Osteoblast (primary cell): ENCODE data around the gene C21orf58. TPM values are rescaled to one million over a fixed set of nuclear protein-coding genes. Genes with fewer than 3 reads are reported as not detected.

ENCODE experiments used
- DNase-seq: peaks from one replicate; pipeline ENCODE4 v3.0.0; 2011; ENCODE audit warnings: low spot score, mixed read lengths; ENCODE audit not compliant: insufficient read length; ENCODE audit errors: missing footprints
- H2AFZ ChIP-seq: 2 replicates; pipeline ENCODE4 v1.6.0; 2011; ENCODE audit warnings: mild to moderate bottlenecking, low read length
- H3K27ac ChIP-seq: 2 replicates; pipeline ENCODE4 v1.5.1; 2011; ENCODE audit warnings: mild to moderate bottlenecking, low read depth, low read length, moderate library complexity
- H3K27me3 ChIP-seq: 2 replicates; pipeline ENCODE4 v1.6.0; 2012; ENCODE audit warnings: mild to moderate bottlenecking, control low read depth, inconsistent platforms, low read length, moderate library complexity; ENCODE audit not compliant: insufficient read depth
- H3K36me3 ChIP-seq: 2 replicates; pipeline ENCODE4 v1.5.1; 2011; ENCODE audit warnings: mild to moderate bottlenecking, low read length, control low read depth, moderate library complexity; ENCODE audit not compliant: insufficient read depth
- H3K4me1 ChIP-seq: 2 replicates; pipeline ENCODE4 v1.5.1; 2011; ENCODE audit warnings: mild to moderate bottlenecking, low read length, control low read depth, moderate library complexity; ENCODE audit not compliant: insufficient read depth
- H3K4me2 ChIP-seq: 2 replicates; pipeline ENCODE4 v1.6.0; 2011; ENCODE audit warnings: mild to moderate bottlenecking, low read length; ENCODE audit not compliant: insufficient read depth
- H3K4me3 ChIP-seq: fragments of 200-600 bp; sonication (generic); 3 replicates; pipeline ENCODE4 v1.5.1; 2012; ENCODE audit warnings: mild to moderate bottlenecking, low read length, inconsistent platforms; ENCODE audit not compliant: insufficient read depth
- H3K79me2 ChIP-seq: 2 replicates; pipeline ENCODE4 v1.6.0; 2012; ENCODE audit warnings: mild to moderate bottlenecking, low read length, control low read depth, inconsistent platforms; ENCODE audit not compliant: insufficient read depth
- H3K9me3 ChIP-seq: 2 replicates; pipeline ENCODE4 v1.5.1; 2011; ENCODE audit warnings: low read depth, low read length, control low read depth
- H4K20me1 ChIP-seq: 2 replicates; pipeline ENCODE4 v1.6.0; 2012; ENCODE audit warnings: mild to moderate bottlenecking, low read length, control low read depth; ENCODE audit not compliant: insufficient read depth
- total RNA-seq: library from RNA; depleted of rRNA; stranded (reverse); fragments of >200 nt; gene quantifications from 2 replicates; pipeline ENCODE4 v1.2.3, GENCODE V29; 2012
- TF ChIP-seq, protein P1 (sequence below): IDR thresholded peaks from 2 replicates; pipeline ENCODE4 v1.5.1; 2011; ENCODE audit warnings: mild to moderate bottlenecking, low read depth, low read length, moderate library complexity; ENCODE audit errors: extremely low read depth

Gene C21orf58
- total RNA-seq, 1 donor: 2.2 TPM

DNA sequence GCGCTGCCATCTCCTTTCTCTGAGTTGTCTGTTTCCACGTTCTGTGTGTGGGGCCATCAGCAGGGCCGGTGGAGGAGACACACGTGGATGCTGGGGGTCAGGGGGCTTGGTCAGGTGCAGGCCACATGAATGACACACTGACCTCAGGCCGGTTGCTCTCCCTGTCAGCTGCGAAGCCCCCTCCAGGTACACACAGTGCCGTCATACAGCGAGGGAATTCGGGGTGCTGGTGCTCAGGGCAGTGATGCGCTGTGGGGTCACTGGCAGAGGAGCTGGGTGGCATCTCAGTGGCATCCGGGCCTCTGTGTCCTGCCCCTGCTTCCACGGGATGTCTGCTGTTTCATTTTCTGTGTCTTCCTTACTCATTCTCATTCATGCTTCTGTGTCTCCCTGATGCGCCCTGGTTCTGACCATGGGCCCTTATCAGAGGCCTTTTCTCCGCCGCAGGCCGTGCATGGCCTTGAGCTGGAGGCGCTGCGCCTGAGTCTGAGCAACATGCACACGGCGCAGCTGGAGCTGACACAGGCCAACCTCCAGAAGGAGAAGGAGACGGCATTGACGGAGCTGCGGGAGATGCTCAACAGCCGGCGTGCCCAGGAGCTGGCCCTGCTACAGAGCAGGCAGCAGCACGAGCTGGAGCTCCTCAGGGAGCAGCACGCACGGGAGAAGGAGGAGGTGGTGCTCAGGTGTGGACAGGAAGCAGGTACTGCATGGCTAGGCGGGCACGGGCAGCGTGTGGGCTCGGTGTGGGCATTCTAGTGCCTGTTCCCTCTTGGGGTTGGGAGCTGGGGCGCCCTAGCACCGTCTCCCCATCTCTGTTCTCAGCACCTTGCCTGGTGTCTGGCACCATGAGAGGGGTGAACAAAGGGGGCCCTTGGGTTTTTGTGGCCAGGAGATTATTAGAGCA, 22.9 kb upstream of the C21orf58 start:
- no peaks in the 10 kb centered on the region for H3K27me3 ChIP-seq
- H3K79me2 ChIP-seq: peaks cover 25% of the 10 kb centered on the region
- no peaks in the 10 kb centered on the region for H3K9me3 ChIP-seq
- H3K4me2 ChIP-seq: no peak overlapping the region
- no peak overlapping the region for H2AFZ ChIP-seq
- peaks cover 53% of the 10 kb centered on the region for H3K36me3 ChIP-seq
- peak; percentile 26 for DNase-seq
- H3K4me1 ChIP-seq: peaks cover 5% of the 10 kb centered on the region
- H3K27ac ChIP-seq: no peak overlapping the region
- H3K4me3 ChIP-seq: no peak overlapping the region
- TF ChIP-seq, protein P1, sequence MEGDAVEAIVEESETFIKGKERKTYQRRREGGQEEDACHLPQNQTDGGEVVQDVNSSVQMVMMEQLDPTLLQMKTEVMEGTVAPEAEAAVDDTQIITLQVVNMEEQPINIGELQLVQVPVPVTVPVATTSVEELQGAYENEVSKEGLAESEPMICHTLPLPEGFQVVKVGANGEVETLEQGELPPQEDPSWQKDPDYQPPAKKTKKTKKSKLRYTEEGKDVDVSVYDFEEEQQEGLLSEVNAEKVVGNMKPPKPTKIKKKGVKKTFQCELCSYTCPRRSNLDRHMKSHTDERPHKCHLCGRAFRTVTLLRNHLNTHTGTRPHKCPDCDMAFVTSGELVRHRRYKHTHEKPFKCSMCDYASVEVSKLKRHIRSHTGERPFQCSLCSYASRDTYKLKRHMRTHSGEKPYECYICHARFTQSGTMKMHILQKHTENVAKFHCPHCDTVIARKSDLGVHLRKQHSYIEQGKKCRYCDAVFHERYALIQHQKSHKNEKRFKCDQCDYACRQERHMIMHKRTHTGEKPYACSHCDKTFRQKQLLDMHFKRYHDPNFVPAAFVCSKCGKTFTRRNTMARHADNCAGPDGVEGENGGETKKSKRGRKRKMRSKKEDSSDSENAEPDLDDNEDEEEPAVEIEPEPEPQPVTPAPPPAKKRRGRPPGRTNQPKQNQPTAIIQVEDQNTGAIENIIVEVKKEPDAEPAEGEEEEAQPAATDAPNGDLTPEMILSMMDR: no peak
- peaks cover 4% of the 10 kb centered on the region for H4K20me1 ChIP-seq

DNA sequence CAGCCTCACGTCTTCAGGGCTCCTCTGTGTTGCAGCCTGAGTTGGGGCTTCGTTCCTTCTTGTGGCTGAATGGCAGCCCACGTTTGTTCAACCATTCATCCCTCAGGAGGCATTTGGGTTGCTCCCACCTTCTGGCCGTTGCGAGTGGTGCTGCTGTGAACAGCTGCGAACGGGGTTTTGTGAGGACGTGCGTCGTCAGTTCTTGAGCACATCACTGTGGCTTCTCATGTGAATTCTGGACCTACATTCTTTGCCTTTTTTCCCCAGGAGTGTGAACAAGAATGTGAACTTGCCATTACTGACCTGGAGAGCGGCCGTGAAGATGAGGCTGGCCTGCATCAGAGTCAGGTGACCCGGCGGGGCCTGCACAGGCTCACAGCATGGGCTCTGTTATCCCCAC, 22.2 kb upstream of the C21orf58 start:
- Histone ChIP-seq H4K20me1 (peaks cover 4% of the 10 kb centered on the region), H3K4me3 (no peak overlapping the region), H3K27me3 (no peaks in the 10 kb centered on the region), H3K4me2 (no peak overlapping the region), H2AFZ (no peak overlapping the region), H3K36me3 (peaks cover 46% of the 10 kb centered on the region), H3K79me2 (peaks cover 28% of the 10 kb centered on the region), H3K27ac (no peak overlapping the region), H3K9me3 (no peaks in the 10 kb centered on the region), H3K4me1 (peaks cover 5% of the 10 kb centered on the region)
- TF ChIP-seq, protein P1: no peak
- no peak for DNase-seq

DNA sequence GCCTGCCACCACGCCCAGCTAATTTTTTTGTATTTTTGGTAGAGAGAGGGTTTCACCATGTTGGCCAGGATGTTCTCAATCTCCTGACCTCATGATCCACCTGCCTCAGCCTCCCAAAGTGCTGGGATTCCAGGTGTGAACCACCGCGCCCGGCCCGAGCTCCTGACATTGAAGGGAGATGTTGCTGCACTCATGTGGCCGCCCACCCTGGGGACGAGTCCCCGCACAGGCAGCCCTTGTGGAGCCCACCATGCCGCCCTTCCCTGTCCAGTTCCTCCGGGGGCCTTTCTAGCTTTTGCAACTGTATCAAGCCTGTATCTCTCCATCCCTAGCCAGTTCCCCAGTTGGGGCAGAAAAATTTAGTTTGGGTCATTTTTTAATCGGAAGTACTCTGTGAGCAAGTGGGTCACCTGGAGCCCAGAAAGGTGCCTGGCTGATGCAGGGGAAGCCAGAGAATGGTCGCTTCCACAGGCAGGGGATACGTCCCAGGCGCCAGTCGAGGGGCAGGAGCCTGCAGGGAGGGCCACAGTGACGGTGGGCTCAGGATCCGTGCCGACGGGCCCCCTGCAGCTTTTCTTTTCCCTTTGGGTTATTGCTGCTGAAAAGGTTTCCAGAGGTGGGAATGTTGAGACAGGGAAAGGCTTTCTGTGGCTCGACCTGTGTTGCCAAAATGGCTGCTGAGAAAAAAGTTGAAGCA, 20.7 kb upstream of the C21orf58 start:
- Histone ChIP-seq H3K4me2 (no peak overlapping the region), H3K27ac (no peak overlapping the region), H3K9me3 (no peaks in the 10 kb centered on the region), H4K20me1 (peaks cover 4% of the 10 kb centered on the region), H3K4me3 (no peak overlapping the region), H3K36me3 (peaks cover 41% of the 10 kb centered on the region), H3K27me3 (no peaks in the 10 kb centered on the region), H3K79me2 (peaks cover 36% of the 10 kb centered on the region), H3K4me1 (peaks cover 5% of the 10 kb centered on the region), H2AFZ (no peak overlapping the region)
- peak; percentile 18 for DNase-seq
- TF ChIP-seq, protein P1: no peak

DNA sequence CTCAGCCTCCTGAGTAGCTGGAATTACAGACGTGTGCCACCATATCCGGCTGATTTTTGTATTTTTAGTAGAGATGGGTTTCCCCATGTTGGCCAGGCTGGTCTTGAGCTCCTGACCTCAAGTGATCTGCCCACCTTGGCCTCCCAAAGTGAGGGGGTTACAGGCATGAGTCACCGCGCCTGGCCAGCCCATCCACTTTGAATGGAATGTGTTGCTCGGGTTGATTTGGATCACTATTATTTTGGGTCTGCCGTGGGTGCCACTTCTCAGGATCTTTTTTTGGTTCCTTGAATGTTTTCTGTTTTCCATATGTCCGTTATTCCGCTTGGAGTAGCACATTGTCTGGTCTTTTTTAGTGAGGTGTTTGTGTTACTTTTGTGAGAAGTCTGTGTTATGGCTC, 17.3 kb upstream of the C21orf58 start:
- Histone ChIP-seq H3K79me2 (peaks cover 50% of the 10 kb centered on the region), H3K27me3 (no peaks in the 10 kb centered on the region), H3K4me2 (no peak overlapping the region), H4K20me1 (peaks cover 5% of the 10 kb centered on the region), H2AFZ (no peak overlapping the region), H3K4me1 (no peaks in the 10 kb centered on the region), H3K36me3 (peaks cover 41% of the 10 kb centered on the region), H3K9me3 (no peaks in the 10 kb centered on the region), H3K4me3 (no peak overlapping the region), H3K27ac (no peak overlapping the region)
- TF ChIP-seq, protein P1: no peak
- DNase-seq: peak; percentile 15
